Erythroblast (primary cell): ENCODE results near the gene ARHGEF6.

Experiments used
- GATA1 ChIP-seq: IDR thresholded peaks from 2 replicates; pipeline ENCODE4 v1.6.1; 2011; ENCODE audit warnings: low read depth, mild to moderate bottlenecking, control low read depth, low read length, moderate library complexity
- POLR2A ChIP-seq: IDR thresholded peaks from 2 replicates; pipeline ENCODE4 v1.6.1; 2011; ENCODE audit warnings: mild to moderate bottlenecking, low read length

- TF ChIP-seq POLR2A (no peak), GATA1 (no peak)
These were observed 115.4 kb downstream of the ARHGEF6 start for GRCh38 chrX:136665258-136665900.
